ENCODE results near the gene TBX10.

TBX10 gene

DNA sequence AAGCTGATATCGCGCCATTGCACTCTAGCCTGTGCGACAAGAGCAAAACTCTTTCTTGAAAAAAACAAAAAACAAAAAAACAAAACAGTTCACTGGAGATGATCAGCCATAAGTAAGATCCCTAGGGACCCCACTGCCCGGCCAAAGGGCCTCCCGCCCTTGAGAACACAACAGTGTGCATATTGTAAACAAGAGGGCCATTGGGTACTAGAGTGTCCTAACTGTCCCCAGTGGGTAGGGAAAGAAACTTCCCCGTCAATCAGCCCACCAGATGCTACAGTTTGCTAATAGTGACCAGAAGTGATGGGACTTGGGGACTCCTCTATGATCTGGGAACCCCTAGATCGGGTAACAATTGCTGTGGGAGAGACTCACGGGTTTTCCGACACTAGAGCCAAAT is 14.7 kb upstream of the TBX10 start:
- Mint-ChIP-seq H3K27ac (no peak overlapping the region), H3K27me3 (no peaks in the 10 kb centered on the region)

DNA sequence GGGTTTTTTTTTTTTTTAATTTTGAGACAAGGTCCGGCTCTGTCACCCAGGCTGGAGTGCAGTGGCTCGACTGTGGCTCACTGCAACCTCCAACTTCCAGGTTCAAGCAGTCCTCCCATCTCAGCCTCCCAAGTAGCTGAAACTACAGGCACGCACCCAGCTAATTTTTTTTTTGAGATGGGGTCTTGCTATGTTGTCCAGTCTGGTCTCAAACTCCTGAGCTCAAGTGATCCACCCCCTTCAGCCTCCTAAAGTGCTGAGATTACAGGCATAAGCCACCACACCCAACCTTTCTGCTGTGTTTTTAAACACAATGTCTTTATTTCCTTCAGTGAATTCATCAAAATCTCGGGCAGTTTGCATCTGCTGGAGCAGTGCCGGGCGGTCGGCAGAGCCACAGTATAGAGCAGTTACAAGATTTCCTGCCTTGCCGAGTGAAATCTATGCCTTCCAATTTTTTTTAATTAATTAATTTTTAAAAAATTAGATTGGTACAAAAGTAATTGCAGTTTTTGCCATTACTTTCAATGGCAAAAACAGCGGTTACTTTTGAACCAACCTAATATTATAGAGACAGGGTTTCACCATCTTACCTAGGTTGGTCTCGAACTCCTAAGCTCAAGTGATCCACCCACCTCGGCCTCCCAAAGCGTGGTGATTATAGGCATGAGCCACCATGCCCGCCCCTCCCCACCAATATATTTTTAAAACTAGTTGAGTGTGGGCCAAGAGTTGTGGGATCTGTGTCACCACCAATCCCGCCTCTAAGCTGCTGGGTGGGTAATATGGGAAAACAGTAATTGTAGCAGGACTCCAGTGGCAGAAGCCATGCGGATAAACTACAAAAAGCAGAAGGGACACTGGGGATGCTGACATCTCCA is 13.6 kb upstream of the TBX10 start:
- no peaks in the 10 kb centered on the region for H3K27me3 Mint-ChIP-seq
- no peaks in the 10 kb centered on the region for H3K36me3 Mint-ChIP-seq
- no peak overlapping the region for H3K27ac Mint-ChIP-seq

More for the DNA sequence above, 14.7 kb upstream of the TBX10 start:
- H3K4me1 Mint-ChIP-seq = peaks cover 27% of the 10 kb centered on the region
- no peak for ATAC-seq
- peaks cover 3% of the 10 kb centered on the region for H3K9me3 Mint-ChIP-seq
- H3K4me3 Mint-ChIP-seq = no peak overlapping the region
- no peaks in the 10 kb centered on the region for H3K36me3 Mint-ChIP-seq

GRCh38 chr11:67651976-67652781 is 12.6 kb upstream of the TBX10 start:
- ATAC-seq = no peak
- H3K27ac Mint-ChIP-seq = no peak overlapping the region
- no peaks in the 10 kb centered on the region for H3K36me3 Mint-ChIP-seq
- no peaks in the 10 kb centered on the region for H3K27me3 Mint-ChIP-seq
- no peak overlapping the region for H3K4me3 Mint-ChIP-seq
- H3K4me1 Mint-ChIP-seq = peaks cover 39% of the 10 kb centered on the region
- H3K9me3 Mint-ChIP-seq = peaks cover 3% of the 10 kb centered on the region

More for the DNA sequence above, 13.6 kb upstream of the TBX10 start:
- ATAC-seq = no peak
- Mint-ChIP-seq H3K4me3 (no peak overlapping the region), H3K9me3 (peaks cover 3% of the 10 kb centered on the region), H3K4me1 (peaks cover 29% of the 10 kb centered on the region)

GRCh38 chr11:67649634-67650510 is 10.3 kb upstream of the TBX10 start:
- Mint-ChIP-seq H3K4me1 (peaks cover 62% of the 10 kb centered on the region), H3K27ac (peak overlapping the region; percentile 88), H3K27me3 (no peaks in the 10 kb centered on the region), H3K4me3 (peak overlapping the region; percentile 84), H3K36me3 (no peaks in the 10 kb centered on the region), H3K9me3 (no peaks in the 10 kb centered on the region)
- peak; percentile 1 for ATAC-seq

GRCh38 chr11:67648796-67649613 is 9.4 kb upstream of the TBX10 start:
- Mint-ChIP-seq H3K36me3 (no peaks in the 10 kb centered on the region), H3K27ac (peak overlapping the region; percentile 88), H3K9me3 (no peaks in the 10 kb centered on the region), H3K27me3 (no peaks in the 10 kb centered on the region), H3K4me1 (peaks cover 65% of the 10 kb centered on the region), H3K4me3 (peak overlapping the region; percentile 26)
- ATAC-seq = peak; percentile 13

- Mint-ChIP-seq H3K4me1 (peaks cover 65% of the 10 kb centered on the region), H3K27me3 (no peaks in the 10 kb centered on the region), H3K36me3 (no peaks in the 10 kb centered on the region), H3K9me3 (no peaks in the 10 kb centered on the region), H3K4me3 (no peak overlapping the region), H3K27ac (peak overlapping the region; percentile 88)
- peak; percentile 89 for ATAC-seq
These were observed 8.7 kb upstream of the TBX10 start for GRCh38 chr11:67648140-67648795.

DNA sequence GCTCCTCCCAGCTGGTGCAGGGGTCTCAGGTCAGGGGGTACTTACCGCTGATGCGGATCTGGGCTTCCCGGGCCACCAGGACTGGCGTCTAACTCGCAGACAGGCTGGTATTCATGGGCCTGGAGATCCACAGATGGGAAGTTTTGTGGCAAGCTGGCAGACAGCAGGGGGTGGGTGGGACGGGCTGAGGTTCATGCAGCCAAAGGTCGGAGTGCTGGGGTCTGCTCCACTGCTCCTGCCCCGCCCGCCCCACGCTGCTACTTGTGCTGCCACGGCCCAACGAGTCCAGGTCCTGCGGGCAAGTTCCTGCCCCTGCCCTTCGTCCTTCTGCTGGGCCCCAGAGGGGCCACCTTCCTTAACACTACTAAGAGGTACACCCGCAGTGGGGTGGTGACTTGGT is 7.9 kb upstream of the TBX10 start:
- H3K4me3 Mint-ChIP-seq = no peak overlapping the region
- H3K27me3 Mint-ChIP-seq = peaks cover 4% of the 10 kb centered on the region
- peak overlapping the region; percentile 88 for H3K27ac Mint-ChIP-seq
- H3K36me3 Mint-ChIP-seq = no peaks in the 10 kb centered on the region
- H3K4me1 Mint-ChIP-seq = peaks cover 65% of the 10 kb centered on the region
- ATAC-seq = no peak
- H3K9me3 Mint-ChIP-seq = no peaks in the 10 kb centered on the region

- H3K27ac Mint-ChIP-seq = peak overlapping the region; percentile 40
- peaks cover 9% of the 10 kb centered on the region for H3K27me3 Mint-ChIP-seq
- no peaks in the 10 kb centered on the region for H3K36me3 Mint-ChIP-seq
- ATAC-seq = peak; percentile 58
- no peaks in the 10 kb centered on the region for H3K9me3 Mint-ChIP-seq
- H3K4me3 Mint-ChIP-seq = peak overlapping the region; percentile 30
- peaks cover 65% of the 10 kb centered on the region for H3K4me1 Mint-ChIP-seq
These were observed 7.2 kb upstream of the TBX10 start for GRCh38 chr11:67646535-67647336.

DNA sequence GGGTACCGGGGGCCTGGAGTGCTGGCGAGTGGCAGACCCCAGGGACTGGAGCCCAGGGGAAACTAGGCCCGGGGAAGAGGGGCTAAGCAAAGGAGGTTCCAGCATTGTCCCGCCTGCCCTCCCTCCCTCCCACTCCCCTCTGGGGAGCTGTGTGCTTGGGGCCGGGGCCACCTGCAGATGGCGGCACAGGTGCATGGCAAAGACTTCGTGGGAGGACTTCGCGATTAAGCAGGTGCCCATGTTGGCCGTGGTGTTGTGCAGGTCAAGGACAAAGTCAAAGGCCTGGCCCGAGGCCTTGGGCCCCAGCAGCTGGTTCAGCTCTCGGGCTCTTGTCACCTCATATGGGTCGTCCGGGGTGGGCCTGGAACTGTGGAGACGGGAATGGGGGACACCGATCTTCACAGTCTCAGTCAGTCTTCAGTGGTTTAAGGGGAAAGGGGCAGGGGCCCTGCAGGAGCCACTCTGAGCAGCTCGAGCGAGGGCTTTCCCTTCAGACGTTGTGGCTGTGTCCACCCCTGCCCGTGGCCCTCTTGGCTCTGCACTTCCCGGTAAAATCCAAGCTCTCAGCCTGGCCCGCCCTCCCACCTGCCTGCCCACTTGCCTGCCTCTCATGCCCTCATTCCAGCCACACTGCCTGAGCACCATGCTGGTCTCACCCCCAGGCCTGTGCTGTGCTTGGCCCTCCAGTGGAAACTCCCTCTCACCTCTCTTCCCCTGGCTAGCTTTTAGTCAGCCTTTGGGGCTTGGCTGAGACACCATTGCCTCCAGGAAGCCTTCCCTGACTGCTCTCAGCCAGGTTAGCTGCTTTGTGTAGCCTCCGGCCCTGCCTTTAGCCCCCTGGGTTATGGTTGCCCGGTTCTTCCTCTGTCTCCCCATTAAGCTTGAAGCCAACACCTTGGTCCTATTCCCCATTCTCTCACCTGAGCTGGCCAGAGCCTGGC is 6.2 kb upstream of the TBX10 start:
- H3K4me1 Mint-ChIP-seq = peaks cover 62% of the 10 kb centered on the region
- no peaks in the 10 kb centered on the region for H3K36me3 Mint-ChIP-seq
- peak overlapping the region; percentile 40 for H3K27ac Mint-ChIP-seq
- H3K27me3 Mint-ChIP-seq = peaks cover 9% of the 10 kb centered on the region
- no peak for ATAC-seq
- H3K9me3 Mint-ChIP-seq = no peaks in the 10 kb centered on the region
- no peak overlapping the region for H3K4me3 Mint-ChIP-seq

DNA sequence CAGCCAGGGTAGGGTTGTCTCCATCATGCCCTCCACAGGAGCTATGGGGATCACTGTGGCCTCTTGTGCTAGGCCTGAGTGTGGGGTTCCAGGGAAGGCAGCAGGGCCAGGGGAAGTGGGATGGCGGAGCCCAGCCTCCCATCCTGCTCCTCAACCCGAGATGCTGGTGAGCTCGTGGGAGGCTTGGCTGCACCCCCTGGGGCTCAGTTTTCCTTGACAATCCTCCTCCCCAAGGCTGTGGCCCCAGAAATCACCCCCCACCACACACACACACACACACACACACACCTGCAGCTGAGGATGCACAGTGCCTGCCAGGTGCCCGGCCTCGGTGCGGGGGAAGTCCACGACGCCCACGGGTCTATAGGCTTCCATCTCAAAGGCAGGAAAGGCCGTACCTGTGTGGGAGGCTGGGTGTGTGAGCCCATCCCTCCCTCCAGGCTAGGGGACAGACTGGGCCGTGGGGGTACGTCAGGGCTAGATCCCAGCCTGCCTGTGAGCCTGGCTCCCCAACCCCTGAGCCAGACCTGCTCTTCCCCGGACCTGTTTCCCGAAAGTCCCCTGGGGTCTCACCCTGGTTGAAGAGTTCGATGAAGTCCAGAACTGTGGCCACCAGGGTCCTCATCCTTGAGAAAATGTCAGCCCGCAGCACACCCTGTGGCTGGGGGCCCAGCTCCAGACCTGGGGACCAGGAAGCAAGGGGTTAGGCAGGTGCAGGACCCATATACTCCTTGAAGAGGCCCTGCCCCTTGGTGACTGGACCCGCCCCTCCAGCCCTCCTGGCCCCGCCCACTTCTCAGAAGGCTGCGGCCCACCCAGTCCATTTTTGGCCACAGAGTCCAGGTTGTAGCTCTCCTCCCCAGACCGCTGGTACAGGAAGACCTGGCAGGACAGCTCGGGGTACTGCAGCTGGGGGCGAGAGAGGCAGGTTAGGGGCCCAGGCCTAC is 5.2 kb upstream of the TBX10 start:
- Mint-ChIP-seq H3K4me1 (peaks cover 57% of the 10 kb centered on the region), H3K4me3 (no peak overlapping the region), H3K27ac (no peak overlapping the region), H3K9me3 (no peaks in the 10 kb centered on the region), H3K27me3 (peaks cover 15% of the 10 kb centered on the region), H3K36me3 (no peaks in the 10 kb centered on the region)
- no peak for ATAC-seq

DNA sequence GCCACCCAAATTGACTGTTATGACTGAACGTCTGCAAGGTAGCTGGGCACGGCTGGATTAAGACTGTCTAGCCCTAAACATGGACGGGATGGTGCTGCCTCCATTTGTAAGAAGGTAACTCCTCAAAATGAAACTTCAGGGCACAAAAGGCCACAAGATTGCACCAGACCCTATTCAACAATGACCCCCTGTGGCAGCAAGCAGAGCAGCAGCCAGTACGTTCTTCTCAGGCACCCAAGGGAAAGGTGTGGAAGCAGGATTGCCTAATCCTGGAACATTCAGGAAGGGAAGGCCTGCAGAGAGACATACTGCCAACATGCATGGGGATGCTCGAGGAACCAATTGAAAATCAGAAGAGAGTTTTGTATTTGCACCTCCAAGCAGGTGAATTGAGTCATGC is 4.5 kb upstream of the TBX10 start:
- Mint-ChIP-seq H3K27ac (no peak overlapping the region), H3K27me3 (peaks cover 15% of the 10 kb centered on the region), H3K4me1 (peaks cover 50% of the 10 kb centered on the region), H3K9me3 (no peaks in the 10 kb centered on the region), H3K4me3 (no peak overlapping the region), H3K36me3 (no peaks in the 10 kb centered on the region)
- ATAC-seq = no peak

All from stimulated activated memory B cell treated with anti-CD40 and anti-IgM and Interleukin-4, amounts not matched to agents 10 μg/mL and 1 μg/mL and 100 μg/mL, for 72 hours (primary cell).